ENCODE data around the gene WNT8B. TPM values are rescaled to one million over a fixed set of nuclear protein-coding genes. Genes with fewer than 3 reads are reported as not detected.

WNT8B gene
- total RNA-seq, 1 donor from 2014 or later: 0.16 TPM

GRCh38 chr10:100531761-100532160 lies 69.0 kb downstream of the WNT8B start:
- Mint-ChIP-seq H3K4me1 (peaks cover 31% of the 10 kb centered on the region), H3K27me3 (no peaks in the 10 kb centered on the region), H3K9me3 (no peaks in the 10 kb centered on the region), H3K4me3 (no peak overlapping the region), H3K27ac (no peak overlapping the region), H3K36me3 (ENCODE audit: low read depth) (peaks cover 12% of the 10 kb centered on the region)
- no peak for DNase-seq
- intact Hi-C loops (cut with micrococcal nuclease): loop anchor here (10.0 kb wide), 1 partner anchor 1283 kb away; the partner anchor contains the start of gene OGA

Other genes with a start within 250 kb of the WNT8B start
- 38.9 and 39.8 TPM in 2 replicates for gene CHUK, start 233.4 kb upstream of the WNT8B start, total RNA-seq
- gene CWF19L1, start 195.4 kb upstream of the WNT8B start, total RNA-seq: 45.2 and 47.2 TPM in 2 replicates
- gene BLOC1S2, start 176.3 kb upstream of the WNT8B start, total RNA-seq: 62.0 and 62.5 TPM in 2 replicates
- gene PKD2L1, start 132.8 kb upstream of the WNT8B start, total RNA-seq: 0.17 TPM in 1 of 2 replicates, not detected in the other
- gene SCD, start 115.8 kb upstream of the WNT8B start, total RNA-seq: 252 and 256 TPM in 2 replicates
- 54.2 and 57.0 TPM in 2 replicates for gene SEC31B, start 56.9 kb downstream of the WNT8B start, total RNA-seq
- 323 TPM in 2 replicates for gene NDUFB8, start 66.9 kb downstream of the WNT8B start, total RNA-seq
- 47.4 and 51.3 TPM in 2 replicates for gene HIF1AN, start 72.9 kb downstream of the WNT8B start, total RNA-seq